Motor neuron (in vitro differentiated cells): ENCODE measurements around the gene FOXB2. TPM values are rescaled to one million over a fixed set of nuclear protein-coding genes. Genes with fewer than 3 reads are reported as not detected.

Experiments used
- ATAC-seq, 8 experiments: fragments of 200-7000 bp; cut with Tn5 transposase; replicated peaks in 6 of 8; 2 replicates each; pipeline ENCODE4 v1.8.0; 2021; ENCODE audit warnings: mild to moderate bottlenecking in 8 of 8, moderate library complexity in 8 of 8
- H3K27ac ChIP-seq, 2 donors: fragments of 250-450 bp; sonication (Bioruptor Pico); 2 replicates each; pipeline ENCODE4 v1.9.0; 2021; ENCODE audit warnings: antibody characterized with exemption in 2 of 2, mild to moderate bottlenecking in 2 of 2, moderate library complexity in 1 of 2
- H3K4me1 ChIP-seq, 2 donors: fragments of 250-450 bp; sonication (Bioruptor Pico); replicated peaks in 1 of 2; 2 replicates each; pipeline ENCODE4 v1.6.1; 2021; ENCODE audit warnings: antibody characterized with exemption in 2 of 2, mild to moderate bottlenecking in 2 of 2, moderate library complexity in 1 of 2
- H3K4me3 ChIP-seq, 5 donors: fragments of 250-450 bp; sonication (Bioruptor Pico); 2 replicates each; pipeline ENCODE4 v1.9.0; 2021; ENCODE audit warnings: antibody characterized with exemption in 5 of 5, mild to moderate bottlenecking in 5 of 5, moderate library complexity in 4 of 5
- WGBS, 10 experiments: fragments of 450-650 bp; shearing (Covaris generic); methylation state at CpG; one replicate each; pipeline ENCODE4 v1.0.0; 2022; 5-methylcytosine and 5-hydroxymethylcytosine counted together
- in situ Hi-C, 9 experiments: fragments of 400-800 bp; cut with MboI; loops; one replicate each; pipeline ENCODE4 v1.15.0; 2021; ENCODE audit warnings: low sequenced_read_pairs in 9 of 9, low pct_unique_long_range_greater_than_20kb in 2 of 9; ENCODE audit not compliant: unreplicated experiment in 9 of 9
- total RNA-seq, 8 experiments: library from RNA; unstranded; fragments of 300-600 nt; gene quantifications; 2 replicates each; pipeline versions ENCODE4 v1.2.3 to v1.2.4, GENCODE V29; 2022

FOXB2 gene
- total RNA-seq, 8 experiments from 2014 or later, result 0.13 to 0.85 (median 0.45) TPM; not detected in 5

- in situ Hi-C loops, result loop anchor here in 6 of 9 experiments (25.0 kb wide), 2 partner anchors 134 to 191 kb away; no protein-coding TSS in a partner anchor
Measured at GRCh38 chr9:77003366-77003765, 16.1 kb upstream of the FOXB2 start.

GRCh38 chr9:77005216-77005615 is 14.2 kb upstream of the FOXB2 start:
- no peak overlapping the region for H3K27ac ChIP-seq
- 0 to 91% (median 61%) methylated on average over 1 to 4 of the region's 4 CpGs; no CpG with 5 or more reads in 5 of the 10 experiments for WGBS, 10 experiments
- in situ Hi-C loops, result loop anchor here in 6 of 9 experiments (25.0 kb wide), 2 partner anchors 132 to 193 kb away; no protein-coding TSS in a partner anchor
- no peaks in the 10 kb centered on the region for H3K4me1 ChIP-seq
- ATAC-seq, result no peak
- H3K4me3 ChIP-seq, result no peak overlapping the region

More at GRCh38 chr9:77003366-77003765, 16.1 kb upstream of the FOXB2 start:
- Histone ChIP-seq H3K27ac (no peak overlapping the region), H3K4me1 (no peaks in the 10 kb centered on the region), H3K4me3 (no peak overlapping the region)
- ATAC-seq, result no peak
- WGBS, 10 experiments, result 20 to 100% (median 90%) methylated on average over 1 to 3 of the region's 3 CpGs; no CpG with 5 or more reads in 1 of the 10 experiments

DNA sequence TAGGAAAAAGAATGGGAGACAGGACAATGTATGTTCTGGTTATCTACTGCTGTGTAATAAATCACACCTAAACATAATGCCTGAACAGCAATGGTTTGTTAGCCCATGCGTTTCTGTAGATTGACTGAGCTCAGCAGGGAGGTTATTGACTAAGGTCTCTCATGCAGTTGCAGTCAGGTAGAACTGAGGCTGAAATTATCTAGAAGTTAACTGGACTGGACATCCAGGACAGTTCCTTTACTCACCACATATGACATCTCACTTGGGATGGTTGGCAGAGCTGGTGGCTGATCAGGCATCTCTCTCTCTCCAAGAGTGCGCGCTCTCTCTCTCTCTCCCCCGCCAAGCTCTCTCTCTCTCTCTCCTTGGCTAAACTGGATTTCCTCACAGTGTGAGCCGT is 8.9 kb upstream of the FOXB2 start:
- in situ Hi-C loops, result loop anchor here in 6 of 9 experiments (25.0 kb wide), 2 partner anchors 127 to 198 kb away; no protein-coding TSS in a partner anchor
- H3K4me1 ChIP-seq, result peaks cover 0 to 5% of the 10 kb centered on the region in 2 donors
- H3K27ac ChIP-seq, result no peak overlapping the region
- H3K4me3 ChIP-seq, result no peak overlapping the region
- no peak for ATAC-seq
- WGBS, 10 experiments, result 0 to 80% (median 0%) methylated on average over 1 of the region's 5 CpGs; no CpG with 5 or more reads in 5 of the 10 experiments

- in situ Hi-C loops, result loop anchor here in 6 of 9 experiments (25.0 kb wide), 2 partner anchors 125 to 200 kb away; no protein-coding TSS in a partner anchor
- Histone ChIP-seq H3K4me3 (peak overlapping the region in 4 of 5 donors; percentile 3 to 19 (median 12)), H3K27ac (no peak overlapping the region), H3K4me1 (peaks cover 0 to 8% of the 10 kb centered on the region in 2 donors)
- peak; percentile 61 to 94 (median 90) for ATAC-seq
- 0 to 25% (median 6%) methylated on average over 2 to 27 of the region's 42 CpGs for WGBS, 10 experiments
Measured at GRCh38 chr9:77011973-77012821, 7.3 kb upstream of the FOXB2 start.

- Histone ChIP-seq H3K4me1 (peaks cover 0 to 14% of the 10 kb centered on the region in 2 donors), H3K4me3 (no peak overlapping the region), H3K27ac (no peak overlapping the region)
- WGBS, 10 experiments, result 7 to 58% (median 24%) methylated on average over 1 to 12 of the region's 21 CpGs
- no peak for ATAC-seq
- in situ Hi-C loops, result loop anchor here in 6 of 9 experiments (25.0 kb wide), 2 partner anchors 124 to 201 kb away; no protein-coding TSS in a partner anchor
Measured at GRCh38 chr9:77013206-77013931, 6.1 kb upstream of the FOXB2 start.

DNA sequence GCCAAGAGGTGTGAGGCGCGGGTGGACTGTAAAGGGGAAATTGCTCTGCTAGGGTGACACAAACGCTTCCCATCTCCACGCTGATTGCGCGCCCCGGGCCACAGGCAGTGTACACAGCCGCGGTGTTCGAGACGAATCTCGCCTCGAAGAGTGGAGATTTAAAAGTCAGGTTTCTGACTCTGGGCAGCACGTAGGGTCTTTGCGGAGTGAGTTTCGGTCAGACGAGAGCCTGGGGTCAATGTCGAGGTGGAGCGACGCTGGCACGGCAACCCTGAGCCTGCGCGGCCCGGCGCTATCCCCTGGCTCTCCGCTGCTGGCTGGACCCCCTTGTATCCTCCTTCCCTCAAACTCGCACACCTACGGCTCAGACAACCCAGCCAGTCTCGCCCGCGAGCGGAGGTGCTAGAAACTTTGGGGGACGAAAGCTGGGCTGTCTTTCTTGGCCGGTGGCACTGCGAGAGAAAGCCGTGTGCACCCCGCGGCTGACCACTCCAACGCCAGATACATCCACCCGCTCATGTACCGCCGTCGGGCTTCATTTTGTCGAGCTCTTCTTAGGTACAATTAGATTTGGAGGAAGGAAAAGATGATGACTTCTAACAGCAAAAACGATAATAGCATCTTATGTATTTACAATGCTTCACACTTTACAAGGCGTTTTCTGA is 5.4 kb upstream of the FOXB2 start:
- WGBS, 10 experiments, result 0 to 9% (median 0%) methylated on average over 1 to 25 of the region's 46 CpGs; no CpG with 5 or more reads in 3 of the 10 experiments
- Histone ChIP-seq H3K27ac (no peak overlapping the region), H3K4me1 (peaks cover 0 to 14% of the 10 kb centered on the region in 2 donors), H3K4me3 (no peak overlapping the region)
- ATAC-seq, result no peak
- in situ Hi-C loops, result loop anchor here in 6 of 9 experiments (25.0 kb wide), 2 partner anchors 123 to 202 kb away; no protein-coding TSS in a partner anchor

GRCh38 chr9:77014597-77015263 is 4.7 kb upstream of the FOXB2 start:
- H3K4me3 ChIP-seq, result no peak overlapping the region
- 0 to 16% (median 5%) methylated on average over 1 to 11 of the region's 38 CpGs; no CpG with 5 or more reads in 2 of the 10 experiments for WGBS, 10 experiments
- H3K4me1 ChIP-seq, result peaks cover 0 to 16% of the 10 kb centered on the region in 2 donors
- in situ Hi-C loops, result loop anchor here in 6 of 9 experiments (25.0 kb wide), 2 partner anchors 123 to 202 kb away; no protein-coding TSS in a partner anchor
- no peak overlapping the region for H3K27ac ChIP-seq
- ATAC-seq, result no peak

DNA sequence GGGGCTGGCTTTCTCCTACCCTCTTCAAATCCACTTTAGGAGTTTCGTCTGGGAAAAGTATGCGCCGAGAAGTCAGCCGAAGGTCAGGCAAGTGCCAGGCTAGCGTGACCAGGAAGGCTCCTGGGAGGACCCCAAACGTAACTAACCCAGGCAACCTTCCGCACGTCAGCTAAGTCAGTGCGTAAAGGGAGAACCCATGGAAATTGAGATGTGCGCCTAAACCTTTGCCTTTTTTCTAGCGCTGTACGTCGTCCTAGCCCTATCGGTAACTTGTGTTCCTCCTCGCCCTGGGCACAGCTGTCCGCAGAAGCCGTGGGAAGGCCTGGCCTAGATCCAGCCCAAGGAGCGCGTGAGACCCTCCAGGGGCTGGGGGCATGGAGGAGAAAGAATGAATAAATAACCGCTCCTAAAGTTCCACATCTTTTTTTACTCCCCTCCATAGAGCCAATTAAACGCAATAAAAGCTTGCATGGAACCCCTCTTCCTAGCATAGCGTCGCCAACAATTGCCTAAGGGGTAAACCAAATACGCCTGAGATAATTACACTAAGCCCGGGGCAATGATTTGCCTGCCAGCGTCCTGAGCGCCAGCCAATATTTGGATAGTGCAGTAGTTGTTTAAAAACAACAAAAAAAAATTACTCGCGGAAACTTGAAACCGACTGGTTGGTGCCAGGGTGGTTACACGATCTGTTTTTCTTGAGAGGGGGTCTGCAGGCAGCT is 4.0 kb upstream of the FOXB2 start:
- no peak for ATAC-seq
- whole genome bisulfite sequencing, 10 experiments, result 0 to 58% (median 18%) methylated on average over 2 to 15 of the region's 31 CpGs; no CpG with 5 or more reads in 1 of the 10 experiments
- Histone ChIP-seq H3K4me1 (peaks cover 0 to 17% of the 10 kb centered on the region in 2 donors), H3K4me3 (peak overlapping the region in 3 of 5 donors; percentile 4 to 18 (median 17)), H3K27ac (no peak overlapping the region)
- in situ Hi-C loops, result loop anchor here in 6 of 9 experiments (25.0 kb wide), 2 partner anchors 122 to 203 kb away; no protein-coding TSS in a partner anchor

GRCh38 chr9:77016121-77016525 is 3.3 kb upstream of the FOXB2 start:
- Histone ChIP-seq H3K4me1 (peaks cover 0 to 17% of the 10 kb centered on the region in 2 donors), H3K4me3 (peak overlapping the region; percentile 4 to 18 (median 6)), H3K27ac (no peak overlapping the region)
- in situ Hi-C loops, result loop anchor here in 6 of 9 experiments (25.0 kb wide), 2 partner anchors 121 to 204 kb away; no protein-coding TSS in a partner anchor
- ATAC-seq, result peak in 4 of 8 experiments; percentile 30 to 60 (median 44)
- 0% methylated on average over 3 to 4 of the region's 37 CpGs; no CpG with 5 or more reads in 8 of the 10 experiments for WGBS, 10 experiments

DNA sequence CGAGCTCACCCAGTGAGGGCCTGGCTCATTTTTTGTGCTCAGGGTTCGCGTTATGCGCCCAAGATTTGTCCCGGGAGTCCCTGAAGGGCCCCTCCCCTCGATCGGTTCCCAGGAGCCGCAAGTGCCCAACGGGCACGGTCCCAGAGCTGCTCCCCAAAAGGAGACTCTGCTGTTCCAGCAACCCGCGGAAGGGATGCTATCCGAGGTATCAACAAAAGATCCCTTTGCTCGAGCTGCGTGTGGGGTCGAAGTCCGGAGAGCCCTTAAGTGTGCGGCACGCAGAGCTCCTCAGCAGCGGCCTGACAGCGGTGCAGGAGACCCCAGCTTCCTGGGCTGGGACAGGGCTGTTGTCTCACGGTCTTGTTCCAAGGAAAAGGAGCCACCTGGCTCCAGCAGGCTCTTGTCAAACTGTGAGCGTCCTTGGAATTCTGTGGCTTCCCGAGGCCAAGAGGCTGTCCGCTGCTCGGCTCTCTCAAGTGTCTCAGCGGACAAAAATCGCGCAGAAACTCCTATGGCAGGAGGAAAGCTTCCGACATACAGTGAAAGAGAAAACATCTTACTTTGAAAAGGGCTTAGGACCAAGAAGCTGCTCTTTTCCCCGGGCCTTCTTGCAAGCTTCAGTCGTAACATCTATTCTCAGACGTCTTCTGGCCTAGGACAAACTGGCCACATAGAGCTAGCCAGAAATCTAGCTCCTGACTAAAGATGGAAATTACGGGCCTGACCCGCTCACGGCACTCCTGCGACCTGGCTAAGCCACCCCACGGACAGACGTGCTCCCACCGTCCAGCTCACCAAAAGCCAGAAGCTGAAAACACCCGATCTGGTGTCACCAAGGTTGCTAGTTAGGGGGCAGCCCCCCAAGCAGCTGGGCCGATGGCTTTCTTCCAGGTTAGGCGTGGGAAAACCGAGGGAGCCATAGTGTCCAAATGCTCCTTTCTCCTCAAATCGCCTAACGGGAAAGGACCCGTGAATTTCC is 2.6 kb upstream of the FOXB2 start:
- H3K27ac ChIP-seq, result no peak overlapping the region
- peaks cover 0 to 17% of the 10 kb centered on the region in 2 donors for H3K4me1 ChIP-seq
- no peak for ATAC-seq
- 0 to 57% (median 19%) methylated on average over 4 to 24 of the region's 47 CpGs; no CpG with 5 or more reads in 2 of the 10 experiments for WGBS, 10 experiments
- in situ Hi-C loops, result loop anchor here in 6 of 9 experiments (25.0 kb wide), 2 partner anchors 120 to 205 kb away; no protein-coding TSS in a partner anchor
- H3K4me3 ChIP-seq, result no peak overlapping the region
